Keratinocyte (primary cell): ENCODE results near the gene KIF5A. TPM values are rescaled to one million over a fixed set of nuclear protein-coding genes. Genes with fewer than 3 reads are reported as not detected.

Experiments
- DNase-seq: peaks from one replicate; pipeline ENCODE4 v3.0.0-alpha.2; 2011; ENCODE audit warnings: low read depth, missing footprints, low spot score
- FAIRE-seq: peaks from 2 replicates; lab custom pipeline; 2011; peaks lifted over from hg19 to GRCh38; lab: Jason Lieb, UNC
- H2AFZ ChIP-seq: 2 replicates; pipeline ENCODE4 v1.6.0; 2012; ENCODE audit warnings: low read length, control low read depth, inconsistent platforms; ENCODE audit not compliant: control insufficient read depth
- H3K27ac ChIP-seq: 2 replicates; pipeline ENCODE4 v1.5.1; 2011; ENCODE audit warnings: low read length; ENCODE audit not compliant: control insufficient read depth, insufficient read depth
- H3K27me3 ChIP-seq: 3 replicates; pipeline ENCODE4 v1.6.0; 2011; ENCODE audit warnings: low read length; ENCODE audit not compliant: control insufficient read depth, insufficient read depth; ENCODE audit errors: extremely low read depth
- H3K36me3 ChIP-seq, 2 experiments: 2 replicates in 1 of 2; 3 replicates in 1 of 2; pipeline ENCODE4 v1.5.1; 2011; ENCODE audit warnings: low read length in 2 of 2, mild to moderate bottlenecking in 1 of 2; ENCODE audit not compliant: control insufficient read depth in 2 of 2, insufficient read depth in 2 of 2; ENCODE audit errors: extremely low read depth in 1 of 2
- H3K4me1 ChIP-seq: 3 replicates; pipeline ENCODE4 v1.5.1; 2011; ENCODE audit warnings: low read length; ENCODE audit not compliant: control insufficient read depth, insufficient read depth; ENCODE audit errors: extremely low read depth
- H3K4me2 ChIP-seq: 3 replicates; pipeline ENCODE4 v1.6.0; 2011; ENCODE audit warnings: low read depth, low read length; ENCODE audit not compliant: control insufficient read depth, insufficient read depth; ENCODE audit errors: extremely low read depth
- H3K4me3 ChIP-seq, 3 experiments: fragments of 200-600 bp in 1 of 3; sonication (generic) in 1 of 3; 2 replicates in 2 of 3; 3 replicates in 1 of 3; pipeline ENCODE4 v1.5.1; 2011 to 2016; ENCODE audit warnings: low read length in 3 of 3, mild to moderate bottlenecking in 3 of 3, control low read depth in 2 of 3, inconsistent platforms in 1 of 3, low read depth in 1 of 3, mixed read lengths in 1 of 3, mixed run types in 1 of 3, moderate library complexity in 1 of 3; ENCODE audit not compliant: control insufficient read depth in 2 of 3, insufficient read depth in 2 of 3; ENCODE audit errors: extremely low read depth in 1 of 3
- H3K79me2 ChIP-seq: 2 replicates; pipeline ENCODE4 v1.6.0; 2012; ENCODE audit warnings: low read length; ENCODE audit not compliant: control insufficient read depth, insufficient read depth
- H3K9ac ChIP-seq: 3 replicates; pipeline ENCODE4 v1.6.0; 2011; ENCODE audit warnings: low read length; ENCODE audit not compliant: control insufficient read depth, insufficient read depth; ENCODE audit errors: extremely low read depth
- H3K9me1 ChIP-seq: 3 replicates; pipeline ENCODE4 v1.6.0; 2011; ENCODE audit warnings: low read length; ENCODE audit not compliant: control insufficient read depth, insufficient read depth; ENCODE audit errors: extremely low read depth
- H3K9me3 ChIP-seq: 2 replicates; pipeline ENCODE4 v1.5.1; 2012; ENCODE audit warnings: low read depth, low read length; ENCODE audit not compliant: control insufficient read depth
- H4K20me1 ChIP-seq: 3 replicates; pipeline ENCODE4 v1.6.0; 2011; ENCODE audit warnings: low read length; ENCODE audit not compliant: control insufficient read depth, insufficient read depth; ENCODE audit errors: extremely low read depth
- CTCF ChIP-seq, 3 experiments: IDR thresholded peaks in 1 of 3; conservative IDR thresholded peaks in 1 of 3; optimal IDR thresholded peaks in 1 of 3; 2 replicates in 2 of 3; 3 replicates in 1 of 3; pipeline versions ENCODE3 to v1.5.1; 2011; ENCODE audit warnings: low read length in 3 of 3, mild to moderate bottlenecking in 3 of 3, moderate library complexity in 2 of 3, control low read depth in 1 of 3, inconsistent platforms in 1 of 3; ENCODE audit not compliant: insufficient read depth in 2 of 3; ENCODE audit errors: extremely low read depth in 1 of 3
- EZH2 ChIP-seq: IDR thresholded peaks from one replicate; pipeline ENCODE4 v1.6.1; 2012; ENCODE audit warnings: inconsistent platforms, mild to moderate bottlenecking, low read length, moderate library complexity
- dilution Hi-C: fragments of 300-500 bp; cut with MboI; formaldehyde crosslinking; loops from one replicate; pipeline ENCODE4 v1.7.0; 2020; ENCODE audit warnings: low sequenced_read_pairs; ENCODE audit not compliant: extremely low pct_ligation_motif_present
- polyA plus RNA-seq, 5 experiments: library from polyadenylated mRNA; depleted of rRNA in 3 of 5; stranded (reverse) in 3 of 5; stranded (forward) in 1 of 5; unstranded in 1 of 5; fragments of >200 nt; gene quantifications; 1 replicate in 1 of 5; 2 replicates in 3 of 5; 3 replicates in 1 of 5; pipeline versions ENCODE4 v1.2.1 to v1.2.3, GENCODE V29; 2011 to 2012; ENCODE audit warnings: missing spikeins in 2 of 5, low read depth in 1 of 5, low replicate concordance in 1 of 5

The KIF5A gene
- polyA plus RNA-seq, 1 donor (not counting 4 experiments of a cell fraction or from before 2014, with no cell fraction given), result 0.05 TPM

GRCh38 chr12:57528176-57528575 is 21.7 kb upstream of the KIF5A start:
- Histone ChIP-seq H3K4me2 (no peak overlapping the region), H3K9ac (no peak overlapping the region), H3K9me3 (no peaks in the 10 kb centered on the region), H4K20me1 (peaks cover 5% of the 10 kb centered on the region), H3K36me3 (peaks cover 49 to 51% of the 10 kb centered on the region in 2 experiments), H3K9me1 (peaks cover 2% of the 10 kb centered on the region), H3K27me3 (no peaks in the 10 kb centered on the region), H3K4me3 (no peak overlapping the region), H3K27ac (no peak overlapping the region), H2AFZ (no peak overlapping the region), H3K79me2 (peaks cover 23% of the 10 kb centered on the region), H3K4me1 (peaks cover 13% of the 10 kb centered on the region)
- dilution Hi-C loops, result no loop called here
- FAIRE-seq (no peak), DNase-seq (no peak)
- no peak for TF ChIP-seq CTCF (optimal IDR thresholded peaks at IDR 0.05 in 1 of 3, IDR thresholded peaks at IDR 0.05 in 1 of 3, conservative IDR thresholded peaks at IDR 0.05 in 1 of 3; ENCODE audit: extremely low read depth in 1 of 3, insufficient read depth in 2 of 3, low read length in 3 of 3)
- no peak for TF ChIP-seq EZH2

- Histone ChIP-seq H3K27me3 (no peaks in the 10 kb centered on the region), H3K4me2 (no peak overlapping the region), H3K9me1 (peaks cover 2% of the 10 kb centered on the region), H2AFZ (no peak overlapping the region), H3K9ac (no peak overlapping the region), H3K36me3 (peaks cover 52 to 54% of the 10 kb centered on the region in 2 experiments), H3K27ac (no peak overlapping the region), H4K20me1 (peaks cover 5% of the 10 kb centered on the region), H3K4me3 (no peak overlapping the region), H3K4me1 (peaks cover 10% of the 10 kb centered on the region), H3K79me2 (peaks cover 14% of the 10 kb centered on the region), H3K9me3 (no peaks in the 10 kb centered on the region)
- FAIRE-seq (no peak), DNase-seq (no peak)
- dilution Hi-C loops, result no loop called here
- no peak for TF ChIP-seq CTCF (optimal IDR thresholded peaks at IDR 0.05 in 1 of 3, IDR thresholded peaks at IDR 0.05 in 1 of 3, conservative IDR thresholded peaks at IDR 0.05 in 1 of 3; ENCODE audit: extremely low read depth in 1 of 3, insufficient read depth in 2 of 3, low read length in 3 of 3)
- TF ChIP-seq EZH2, result no peak
Measured at GRCh38 chr12:57528831-57529555, 20.9 kb upstream of the KIF5A start.
